Right lobe of liver (tissue), 6 donors: ENCODE data around the gene KCNQ1OT1. TPM values are rescaled to one million over a fixed set of nuclear protein-coding genes. Genes with fewer than 3 reads are reported as not detected.

Experiments used
- ATAC-seq, 4 donors: fragments of 200-7000 bp; cut with Tn5 transposase; one replicate each; pipeline ENCODE4 v1.9.1; 2020; ENCODE audit warnings: mild to moderate bottlenecking in 4 of 4, moderate library complexity in 4 of 4
- DNase-seq, 3 donors: peaks; one replicate each; pipeline ENCODE4 v3.0.0-alpha.2; 2020
- H3K27ac ChIP-seq, 3 donors: fragments of 200-600 bp; one replicate each; pipeline ENCODE4 v1.8.0; 2022
- H3K27me3 ChIP-seq, 2 donors: fragments of 200-600 bp; one replicate each; pipeline ENCODE4 v1.8.0; 2022
- H3K36me3 ChIP-seq, 4 donors: fragments of 200-600 bp; sonication (generic) in 1 of 4; one replicate each; pipeline versions ENCODE4 v1.5.1 to v1.8.0; 2017 to 2022; ENCODE audit warnings: control low read depth in 1 of 4
- H3K4me1 ChIP-seq, 4 donors: fragments of 200-600 bp; sonication (generic) in 1 of 4; one replicate each; pipeline versions ENCODE4 v1.5.1 to v1.8.0; 2017 to 2022; ENCODE audit warnings: control low read depth in 1 of 4
- H3K4me3 ChIP-seq, 3 donors: fragments of 200-600 bp; one replicate each; pipeline ENCODE4 v1.8.0; 2022
- H3K9me3 ChIP-seq, 4 donors: fragments of 200-600 bp; sonication (generic) in 1 of 4; one replicate each; pipeline versions ENCODE4 v1.5.1 to v1.8.0; 2017 to 2022; ENCODE audit warnings: control low read depth in 1 of 4
- CTCF ChIP-seq, 4 donors: fragments of 200-600 bp in 3 of 4; fragments of 450-650 bp in 1 of 4; IDR thresholded peaks; one replicate each; pipeline versions ENCODE4 v1.5.1 to v1.8.0; 2016 to 2022; ENCODE audit warnings: antibody characterized with exemption in 4 of 4, mild to moderate bottlenecking in 2 of 4
- POLR2A ChIP-seq: fragments of 450-650 bp; IDR thresholded peaks from one replicate; pipeline ENCODE4 v1.6.1; 2017; ENCODE audit warnings: antibody characterized with exemption, mild to moderate bottlenecking
- WGBS: methylation state at CpG from one replicate; pipeline ENCODE4 v1.1.6; 2018; ENCODE audit warnings: low coverage, low lambda C conversion rate; ENCODE audit not compliant: insufficient coverage; ENCODE audit errors: missing lambda C conversion rate; 5-methylcytosine and 5-hydroxymethylcytosine counted together
- intact Hi-C, 2 donors: fragments of 100-400 bp; cut with DNase I; formaldehyde crosslinking; loops; one replicate each; pipeline versions ENCODE4 v1.11.2 to v1.14.1; 2022
- total RNA-seq, 6 experiments: library from RNA; depleted of rRNA in 2 of 6; stranded (reverse); fragments of >200 nt in 2 of 6; fragmentation: NEBNext Ultra II Directional in 3 of 6; extraction: Animal tissue kit (Norgen Biotek cat#: 25700) in 3 of 6; gene quantifications; one replicate each; pipeline versions ENCODE4 v1.1.0 to v1.2.4, GENCODE V29; 2016 to 2023
- donor health status: DM: no; HTN: yes; CAD: no.
- donor health status: DM: no; HTN: no; CAD: no.
- donor health status: DM: no; HTN: no; CAD: no.
- donor health status: DM: no; HTN: yes; CAD: no.
- donor health status: DM: no; HTN: yes; CAD: no.

The KCNQ1OT1 gene
- total RNA-seq, 6 experiments from 2014 or later, result 0.37 to 1.7 (median 0.60) TPM

- Histone ChIP-seq H3K36me3 (peaks cover 0 to 1% (median 0%) of the 10 kb centered on the region in 4 donors), H3K27me3 (no peaks in the 10 kb centered on the region), H3K4me3 (no peak overlapping the region), H3K27ac (no peak overlapping the region), H3K4me1 (no peaks in the 10 kb centered on the region), H3K9me3 (no peaks in the 10 kb centered on the region)
- no peak for ATAC-seq
- 83% methylated on average over 1 of the region's 2 CpGs for WGBS
- TF ChIP-seq CTCF (IDR thresholded peaks at IDR 0.05) (no peak), POLR2A (no peak)
- no peak for DNase-seq
- intact Hi-C loops, result no loop called here
Measured at GRCh38 chr11:2673250-2673610, 26.6 kb downstream of the KCNQ1OT1 start.

DNA sequence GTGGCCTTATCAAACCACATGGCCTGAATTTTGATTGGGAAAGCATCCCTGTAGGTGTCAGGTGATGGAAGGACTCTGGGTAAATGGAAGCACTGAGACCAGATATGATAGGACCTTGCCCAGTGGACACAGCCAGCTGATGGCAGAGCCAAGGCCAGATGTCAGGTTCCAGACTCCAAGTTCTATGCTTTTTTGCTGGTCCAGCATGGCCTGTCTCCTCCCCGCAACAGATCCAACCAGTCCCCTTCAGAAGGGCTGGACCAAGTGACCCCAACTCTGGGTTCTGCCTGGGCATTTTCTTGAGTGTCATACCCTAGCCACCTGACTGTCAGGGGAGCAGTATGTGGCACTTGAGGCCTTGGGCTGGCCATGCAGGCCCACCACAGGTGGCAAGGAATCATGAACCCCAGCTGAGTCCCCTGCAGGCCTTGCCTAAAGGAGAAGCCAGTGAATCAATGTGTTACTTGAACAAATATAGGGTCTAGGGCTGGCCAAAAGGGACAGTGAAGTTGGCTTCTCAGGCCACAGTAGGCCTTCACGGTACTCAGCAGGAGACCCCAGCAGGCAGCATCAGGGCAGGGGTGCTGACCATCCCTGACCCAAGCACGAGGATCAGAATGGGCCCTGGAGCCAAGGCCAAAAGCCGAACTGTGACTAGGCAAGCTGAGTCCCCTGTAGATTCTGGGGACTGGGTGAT, 27.1 kb downstream of the KCNQ1OT1 start:
- no peak overlapping the region for H3K4me3 ChIP-seq
- H3K27ac ChIP-seq, result no peak overlapping the region
- ATAC-seq, result no peak
- peaks cover 0 to 1% (median 0%) of the 10 kb centered on the region in 4 donors for H3K36me3 ChIP-seq
- H3K4me1 ChIP-seq, result no peaks in the 10 kb centered on the region
- intact Hi-C loops, result no loop called here
- H3K27me3 ChIP-seq, result no peaks in the 10 kb centered on the region
- no peaks in the 10 kb centered on the region for H3K9me3 ChIP-seq
- peak in 1 of 3 donors; percentile 32 for DNase-seq
- no CpG with 5 or more reads among the region's 4 CpGs for WGBS
- TF ChIP-seq CTCF (IDR thresholded peaks at IDR 0.05), result no peak
- TF ChIP-seq POLR2A, result no peak

- no peak for ATAC-seq
Measured at GRCh38 chr11:2671748-2672147, 28.0 kb downstream of the KCNQ1OT1 start.

GRCh38 chr11:2670541-2671100, 29.2 kb downstream of the KCNQ1OT1 start:
- H3K27me3 ChIP-seq, result no peaks in the 10 kb centered on the region
- H3K4me3 ChIP-seq, result no peak overlapping the region
- H3K36me3 ChIP-seq, result no peaks in the 10 kb centered on the region
- TF ChIP-seq CTCF (IDR thresholded peaks at IDR 0.05), result no peak
- TF ChIP-seq POLR2A, result no peak
- WGBS, result no CpG with 5 or more reads among the region's 1 CpG
- H3K9me3 ChIP-seq, result no peaks in the 10 kb centered on the region
- H3K27ac ChIP-seq, result no peak overlapping the region
- intact Hi-C loops, result no loop called here
- DNase-seq (no peak), ATAC-seq (no peak)
- no peaks in the 10 kb centered on the region for H3K4me1 ChIP-seq

More at GRCh38 chr11:2671748-2672147, 28.0 kb downstream of the KCNQ1OT1 start:
- H3K27me3 ChIP-seq, result no peaks in the 10 kb centered on the region
- no CpG with 5 or more reads among the region's 3 CpGs for WGBS
- peaks cover 0 to 1% (median 0%) of the 10 kb centered on the region in 4 donors for H3K36me3 ChIP-seq
- intact Hi-C loops, result no loop called here
- H3K27ac ChIP-seq, result no peak overlapping the region
- H3K4me3 ChIP-seq, result no peak overlapping the region
- TF ChIP-seq CTCF (IDR thresholded peaks at IDR 0.05) (no peak), POLR2A (no peak)
- DNase-seq, result peak in 1 of 3 donors; percentile 15
- no peaks in the 10 kb centered on the region for H3K9me3 ChIP-seq
- H3K4me1 ChIP-seq, result no peaks in the 10 kb centered on the region
